GM19043 (cell line): ENCODE data around the gene SERTAD3.
"Not testable (repeated sequence)": the region's sequence is repeated elsewhere in the genome, so short reads cannot be mapped to it uniquely, and the experiment has no call there.

ENCODE experiments used
- ATAC-seq: cut with Tn5 transposase; IDR thresholded peaks from one replicate; pipeline ENCODE4 v1.9.1; 2021; ENCODE audit warnings: low read depth; ENCODE audit not compliant: unreplicated experiment

Gene SERTAD3, protein sequence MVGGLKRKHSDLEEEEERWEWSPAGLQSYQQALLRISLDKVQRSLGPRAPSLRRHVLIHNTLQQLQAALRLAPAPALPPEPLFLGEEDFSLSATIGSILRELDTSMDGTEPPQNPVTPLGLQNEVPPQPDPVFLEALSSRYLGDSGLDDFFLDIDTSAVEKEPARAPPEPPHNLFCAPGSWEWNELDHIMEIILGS

DNA sequence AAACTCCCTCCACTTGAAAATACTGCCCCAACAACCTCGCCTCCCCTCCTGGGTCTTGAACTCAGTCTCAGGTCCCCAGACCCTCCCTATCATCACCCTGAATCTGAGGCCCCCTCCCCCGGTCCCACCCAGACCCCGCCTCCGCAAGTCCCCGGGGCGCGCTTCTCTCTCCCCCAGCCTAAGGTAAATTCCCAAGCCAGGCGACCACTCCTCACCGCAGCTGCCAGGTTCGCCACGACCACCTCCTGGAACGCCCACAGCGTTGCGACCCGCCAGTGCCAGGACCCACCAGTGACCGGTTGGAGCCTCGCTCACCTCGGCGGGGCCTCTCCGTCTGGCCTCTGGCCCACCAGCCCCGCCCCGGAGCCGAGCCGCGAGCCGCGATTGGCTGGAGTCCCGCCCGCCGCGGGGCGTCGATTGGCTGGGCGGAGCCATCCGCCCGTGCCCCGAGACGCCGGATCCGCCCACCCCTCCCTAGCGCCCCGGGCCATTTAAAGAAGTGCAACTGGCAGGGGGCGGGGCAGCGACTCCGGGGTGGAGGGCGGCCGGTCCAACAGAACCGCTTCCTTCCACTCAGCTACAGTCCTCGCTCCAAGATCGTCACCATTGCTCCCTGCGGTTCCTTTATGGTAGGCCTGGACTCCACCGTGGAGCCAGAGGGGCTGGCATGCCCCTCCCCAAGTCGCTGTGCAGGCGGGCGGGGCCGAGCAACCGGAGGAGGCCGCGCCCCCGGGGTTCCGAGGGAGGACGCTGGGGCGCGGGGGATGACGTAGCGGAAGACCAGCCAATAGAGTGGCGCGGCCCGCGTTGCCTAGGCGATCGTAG is at the start of gene SERTAD3:
TSS of gene SERTAD3 (minus strand) at position 336 of the 825 bp plus-strand sequence. CDS start 2,255 bp downstream, outside the sequence.
- peak; percentile 71 for ATAC-seq

DNA sequence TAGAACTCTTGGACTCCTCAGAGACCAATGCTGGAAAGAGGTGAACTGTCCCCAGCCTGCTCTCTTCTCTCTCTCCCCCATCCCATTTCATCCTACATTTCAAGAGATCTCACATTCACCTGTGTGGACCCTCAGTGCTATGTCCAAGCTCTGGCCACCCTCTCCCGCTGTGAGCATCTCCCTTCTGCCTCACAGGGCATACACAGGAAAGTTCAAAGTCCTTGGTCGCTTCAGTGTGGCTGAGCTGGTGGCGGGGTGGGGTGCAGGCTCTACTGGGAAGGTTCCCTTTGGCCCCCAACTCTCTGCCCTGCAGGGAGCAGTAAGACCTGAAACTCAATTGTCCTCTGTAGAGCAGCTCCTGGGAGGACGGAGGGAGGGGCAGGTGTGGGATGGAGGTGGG is 49.6 kb upstream of the SERTAD3 start:
- no peak for ATAC-seq

DNA sequence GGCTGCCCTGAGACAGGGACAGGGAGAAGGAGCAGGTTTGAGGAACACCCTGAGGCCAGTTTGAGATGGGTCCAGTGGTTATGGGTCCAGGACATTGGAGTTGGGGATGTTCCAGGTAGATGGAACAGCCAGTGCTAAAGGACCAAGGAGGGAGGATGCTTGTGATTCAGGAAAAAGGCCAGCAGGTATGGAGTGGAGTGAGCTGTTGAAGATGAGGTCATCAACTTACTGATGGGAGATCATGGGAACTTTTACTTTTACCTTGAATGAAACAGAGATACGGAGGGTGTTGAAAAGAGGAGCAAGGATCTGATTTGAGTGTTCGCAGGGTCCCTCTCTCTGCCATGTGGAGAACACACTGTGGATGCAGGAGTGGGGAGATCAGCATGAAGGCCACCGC is 48.1 kb upstream of the SERTAD3 start:
- no peak for ATAC-seq

DNA sequence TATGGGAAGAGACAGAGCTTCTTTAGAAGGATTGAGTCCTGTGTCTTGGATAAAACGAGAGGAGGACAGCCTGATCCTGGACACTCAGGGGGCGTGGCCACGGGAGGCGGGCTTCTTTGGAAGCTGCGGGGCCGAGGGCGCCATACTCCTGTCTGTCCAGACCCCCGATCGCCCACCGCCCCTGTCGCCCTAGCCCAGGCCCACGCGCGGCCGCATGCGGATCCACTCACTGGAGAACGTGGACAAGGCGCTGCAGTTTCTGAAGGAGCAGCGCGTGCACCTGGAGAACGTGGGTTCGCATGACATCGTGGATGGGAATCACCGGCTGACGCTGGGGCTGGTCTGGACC is 45.7 kb upstream of the SERTAD3 start:
- ATAC-seq = no peak

DNA sequence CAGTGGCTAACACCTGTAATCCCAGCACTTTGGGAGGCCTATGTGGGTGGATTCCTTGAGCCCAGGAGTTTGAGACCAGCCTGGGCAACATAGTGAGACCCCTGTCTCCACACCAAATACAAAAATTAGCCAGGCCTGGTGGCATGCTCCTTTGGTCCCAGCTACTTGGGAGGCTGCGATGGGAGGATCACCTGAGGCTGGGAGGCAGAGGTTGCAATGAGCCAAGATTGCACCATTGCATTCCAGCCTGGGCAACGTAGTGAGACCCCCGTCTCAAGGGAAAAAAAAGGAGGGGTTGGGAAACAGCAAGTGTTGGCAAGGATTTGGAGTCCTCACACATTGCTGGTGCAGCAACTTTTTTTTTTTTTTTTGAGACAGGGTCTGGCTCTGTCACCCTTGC is 41.9 kb upstream of the SERTAD3 start:
- ATAC-seq = no peak

DNA sequence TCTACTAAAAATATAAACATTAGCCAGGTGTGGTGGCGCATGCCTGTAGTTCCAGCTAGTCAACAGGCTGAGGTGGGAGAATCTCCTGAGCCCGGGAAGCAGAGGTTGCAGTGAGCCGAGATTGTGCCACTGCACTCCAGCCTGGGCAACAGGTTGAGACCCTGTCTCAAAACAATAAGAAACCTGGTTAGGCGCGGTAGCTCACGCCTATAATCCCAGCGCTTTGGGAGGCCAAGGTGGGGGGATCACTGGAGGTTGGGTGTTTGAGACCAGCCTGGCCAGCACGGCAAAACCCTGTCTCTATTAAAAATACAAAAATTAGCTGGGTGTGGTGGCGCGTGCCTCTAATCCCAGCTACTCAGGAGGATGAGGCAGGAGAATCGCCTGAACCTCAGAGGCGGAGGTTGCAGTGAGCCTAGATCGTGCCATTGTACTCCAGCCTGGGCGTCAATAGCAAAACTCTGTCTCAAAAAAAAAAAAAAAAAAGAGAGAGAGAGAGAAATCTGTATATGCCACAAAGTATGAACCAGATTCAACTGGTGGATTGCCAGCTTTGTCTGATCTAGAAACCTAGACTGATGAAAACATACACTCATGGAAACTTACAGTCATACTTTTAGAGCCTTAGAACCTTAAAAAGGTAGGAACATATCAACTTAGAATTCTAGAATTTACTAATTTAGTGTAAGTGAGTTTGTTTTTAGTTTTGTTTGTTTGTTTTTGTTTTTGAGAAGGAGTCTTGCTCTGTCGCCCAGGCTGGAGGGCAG is 31.9 kb upstream of the SERTAD3 start:
- ATAC-seq = not testable (repeated sequence)

DNA sequence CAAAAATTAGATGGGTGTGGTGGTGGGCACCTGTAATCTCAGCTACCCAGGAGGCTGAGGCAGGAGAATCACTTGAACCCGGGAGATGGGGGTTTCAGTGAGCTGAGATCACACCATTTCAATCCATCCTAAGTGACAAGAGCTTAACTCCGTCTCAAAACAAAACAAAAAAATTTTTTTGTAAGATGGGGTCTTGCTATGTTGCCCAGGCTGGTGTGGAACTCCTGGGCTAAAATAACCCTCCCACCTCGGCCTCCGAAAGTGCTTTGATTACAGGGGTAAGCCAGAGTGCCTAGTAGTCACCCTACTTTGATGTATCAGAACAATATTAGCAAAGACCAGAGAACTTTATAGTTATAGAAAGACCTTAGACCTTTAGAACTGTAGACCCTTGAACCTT is 30.6 kb upstream of the SERTAD3 start:
- no peak for ATAC-seq

DNA sequence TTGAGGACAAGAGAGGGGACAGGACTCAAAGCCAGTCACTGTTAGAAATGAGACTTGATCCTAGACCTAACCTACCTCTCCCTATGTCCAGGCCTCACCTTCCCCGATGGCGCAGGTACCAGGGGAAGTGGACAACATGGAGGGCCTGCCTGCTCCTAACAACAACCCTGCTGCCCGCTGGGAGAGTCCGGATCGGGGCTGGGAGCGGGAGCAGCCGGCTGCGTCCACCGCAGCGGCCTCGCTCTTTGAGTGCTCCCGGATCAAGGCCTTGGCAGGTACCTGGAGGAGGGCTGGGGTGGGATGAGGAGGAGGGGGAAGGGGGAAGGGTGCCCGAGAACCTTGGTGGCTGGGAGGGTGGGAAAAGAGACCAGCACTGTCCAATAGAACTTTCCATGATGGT is 28.4 kb upstream of the SERTAD3 start:
- no peak for ATAC-seq

DNA sequence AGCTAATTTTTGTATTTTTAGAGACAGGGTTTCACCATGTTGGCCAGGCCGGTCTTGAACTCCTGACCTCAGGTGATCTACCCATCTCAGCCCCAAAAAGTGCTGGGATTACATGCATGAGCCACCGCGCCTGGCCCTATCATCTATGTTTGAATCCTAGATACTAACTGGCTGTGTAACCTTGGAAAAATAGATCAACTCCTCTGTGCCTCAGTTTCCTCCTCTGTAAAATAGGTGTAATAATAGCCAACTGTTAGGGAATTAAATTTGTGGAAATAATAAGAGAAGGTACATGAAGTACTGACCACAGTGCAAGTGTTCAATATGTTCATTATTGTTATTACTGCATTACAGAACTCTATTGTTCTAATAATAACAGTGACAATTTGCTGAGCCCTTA is 27.0 kb upstream of the SERTAD3 start:
- no peak for ATAC-seq

DNA sequence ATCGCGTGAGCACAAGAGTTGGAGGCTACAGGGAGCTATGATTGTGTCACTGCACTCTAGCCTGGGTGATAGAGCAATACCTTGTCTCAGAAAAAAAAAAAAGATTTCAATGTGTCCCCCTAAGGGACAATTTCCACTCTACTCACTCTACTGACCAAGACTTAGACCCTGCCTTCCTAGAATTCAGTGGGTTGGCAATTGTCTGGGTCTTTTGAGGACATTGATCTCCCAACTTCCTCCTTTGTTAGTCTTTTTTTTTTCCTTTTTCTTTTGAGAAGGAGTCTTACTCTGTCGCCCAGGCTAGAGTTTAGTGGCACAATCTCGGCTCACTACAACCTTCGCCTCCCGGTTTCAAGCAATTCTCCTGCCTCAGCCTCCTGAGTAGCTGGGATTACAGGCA is 24.9 kb upstream of the SERTAD3 start:
- ATAC-seq = no peak

DNA sequence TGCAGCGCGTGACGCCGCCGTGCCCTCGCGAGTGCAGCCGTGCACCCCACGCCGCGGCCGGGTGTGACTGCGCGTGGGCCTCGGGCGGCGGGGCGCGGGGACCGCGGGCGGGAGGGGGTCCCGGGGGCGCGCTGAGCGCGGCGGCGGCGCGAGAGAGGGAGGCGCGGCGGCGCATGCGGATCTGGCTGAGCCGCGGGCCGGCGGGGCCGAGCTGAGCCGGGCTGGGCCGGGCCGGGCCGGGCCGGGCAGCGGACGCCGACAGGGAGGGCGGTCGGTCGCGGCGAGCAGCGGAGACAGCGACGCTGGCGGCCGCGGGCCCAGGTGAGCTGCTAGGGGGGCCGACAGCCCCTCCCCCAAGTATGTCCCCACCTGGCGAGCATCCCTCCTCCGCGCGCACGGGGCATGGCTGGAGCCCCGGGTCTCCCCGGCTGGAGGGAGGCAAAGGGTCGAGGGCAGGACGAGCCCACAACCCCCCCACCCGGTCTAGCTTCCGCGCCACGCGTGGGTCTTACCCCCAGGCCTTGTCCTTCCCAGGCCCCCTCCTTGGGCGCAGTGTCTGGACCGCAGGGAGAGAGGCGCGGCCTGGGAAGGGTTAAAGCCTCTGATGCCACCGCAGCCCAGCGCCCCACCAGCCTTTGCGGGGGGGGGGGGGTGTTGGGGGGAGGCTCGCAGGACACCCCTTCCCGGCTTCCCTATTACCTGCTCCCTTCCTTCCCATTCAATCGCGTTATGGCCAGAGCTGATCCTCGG is 23.0 kb upstream of the SERTAD3 start, which contains the start of gene SPTBN4:
TSS of gene SPTBN4 (plus strand) at position 17 of the 750 bp plus-strand sequence. CDS start 5,621 bp downstream, outside the sequence.
- no peak for ATAC-seq

DNA sequence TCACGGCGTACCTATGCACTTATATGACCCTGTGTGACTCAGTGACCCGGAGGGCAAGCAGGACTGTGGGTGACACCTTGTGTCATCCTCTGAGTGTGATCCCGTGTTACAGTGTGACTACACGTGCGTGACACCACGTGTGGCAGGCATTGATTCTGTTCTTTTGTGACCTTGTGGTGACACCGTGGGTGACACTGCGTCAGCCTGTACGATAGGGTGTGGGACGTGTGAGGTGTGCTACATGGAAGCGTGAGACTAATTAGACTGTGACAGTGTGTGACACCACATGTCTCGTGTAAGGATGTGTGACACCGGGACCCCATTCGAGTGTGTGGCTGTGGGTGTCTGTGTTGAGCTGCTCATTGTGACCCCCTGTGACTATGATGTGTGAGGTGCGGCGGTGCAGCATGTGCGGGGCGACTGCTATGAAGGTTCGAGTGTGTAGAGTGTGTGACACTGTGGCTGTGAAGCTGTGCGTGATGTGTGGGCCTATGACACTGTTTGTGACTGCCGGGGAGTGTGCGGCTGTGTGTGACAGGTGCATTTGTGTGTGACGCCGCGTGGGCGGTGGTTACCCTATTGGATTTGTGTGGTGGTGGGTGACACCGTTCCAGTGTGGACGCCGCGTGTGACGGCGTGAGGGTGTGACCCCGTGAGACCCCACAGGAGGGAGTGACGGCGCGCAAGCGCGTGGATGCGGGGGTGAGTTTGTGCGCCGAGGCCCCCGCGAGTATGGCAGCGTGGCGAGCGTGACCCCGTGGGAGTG is 22.3 kb upstream of the SERTAD3 start:
- no peak for ATAC-seq

DNA sequence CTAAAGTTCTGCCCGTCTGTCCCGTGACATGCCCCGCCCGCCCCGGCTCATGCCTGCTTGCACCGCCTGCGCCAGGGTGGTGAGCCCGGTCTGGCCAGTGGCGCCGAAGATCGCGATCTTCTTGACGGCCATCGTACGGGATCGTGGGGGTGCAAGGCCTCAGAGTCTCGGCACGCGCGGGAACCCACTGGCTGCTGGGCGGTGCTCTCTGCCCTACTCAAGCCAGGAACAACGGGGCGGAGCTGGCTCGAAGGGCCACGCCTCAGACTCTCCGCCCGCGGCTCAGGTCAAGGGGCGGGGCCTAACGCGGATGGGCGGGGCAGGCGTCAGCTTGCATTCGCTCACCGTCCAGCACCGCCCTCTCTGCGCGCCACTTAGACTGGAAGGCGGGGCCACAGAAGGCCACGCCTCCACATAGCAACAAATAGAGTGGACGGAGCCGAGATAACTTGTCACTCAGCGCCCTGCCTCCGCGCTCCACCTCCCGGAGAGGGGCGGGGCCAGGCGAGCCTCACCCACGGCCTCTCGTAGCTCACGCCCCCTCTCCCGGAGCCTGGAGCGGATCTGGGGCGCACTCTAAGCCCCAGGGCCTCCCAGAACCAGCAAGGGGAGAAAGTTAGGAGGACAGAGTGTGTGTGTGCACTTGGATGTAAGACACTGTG is 21.6 kb upstream of the SERTAD3 start, which contains the start of gene BLVRB:
TSS of gene BLVRB (minus strand) at position 189 of the 662 bp plus-strand sequence. CDS start at position 132, 57 bp downstream.
- ATAC-seq = peak; percentile 88

DNA sequence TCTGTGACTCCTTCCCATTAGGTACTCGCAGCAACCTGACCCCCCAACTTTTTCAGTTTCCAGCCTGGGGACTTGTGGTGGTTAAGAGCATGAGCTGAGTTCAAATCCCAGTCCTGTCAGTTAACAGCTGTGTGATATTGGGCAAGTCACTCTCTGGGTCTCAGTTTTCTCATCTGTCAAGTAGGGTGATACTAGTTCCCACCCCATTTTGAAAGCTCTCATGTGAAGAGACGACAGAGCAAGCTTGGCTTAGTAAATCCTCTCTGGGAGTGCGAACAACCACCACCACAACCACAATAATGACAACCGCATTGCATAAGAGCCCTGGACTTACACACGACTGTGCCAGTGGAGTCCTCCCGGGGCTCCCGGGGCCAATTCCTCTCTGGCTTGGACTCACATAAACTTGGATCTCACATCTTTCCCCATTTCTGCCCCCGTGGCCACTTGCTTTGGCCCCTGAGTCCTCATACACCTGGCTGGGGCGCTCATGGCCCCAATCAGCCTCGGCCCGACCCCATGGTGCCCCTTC is 21.0 kb upstream of the SERTAD3 start:
- no peak for ATAC-seq

DNA sequence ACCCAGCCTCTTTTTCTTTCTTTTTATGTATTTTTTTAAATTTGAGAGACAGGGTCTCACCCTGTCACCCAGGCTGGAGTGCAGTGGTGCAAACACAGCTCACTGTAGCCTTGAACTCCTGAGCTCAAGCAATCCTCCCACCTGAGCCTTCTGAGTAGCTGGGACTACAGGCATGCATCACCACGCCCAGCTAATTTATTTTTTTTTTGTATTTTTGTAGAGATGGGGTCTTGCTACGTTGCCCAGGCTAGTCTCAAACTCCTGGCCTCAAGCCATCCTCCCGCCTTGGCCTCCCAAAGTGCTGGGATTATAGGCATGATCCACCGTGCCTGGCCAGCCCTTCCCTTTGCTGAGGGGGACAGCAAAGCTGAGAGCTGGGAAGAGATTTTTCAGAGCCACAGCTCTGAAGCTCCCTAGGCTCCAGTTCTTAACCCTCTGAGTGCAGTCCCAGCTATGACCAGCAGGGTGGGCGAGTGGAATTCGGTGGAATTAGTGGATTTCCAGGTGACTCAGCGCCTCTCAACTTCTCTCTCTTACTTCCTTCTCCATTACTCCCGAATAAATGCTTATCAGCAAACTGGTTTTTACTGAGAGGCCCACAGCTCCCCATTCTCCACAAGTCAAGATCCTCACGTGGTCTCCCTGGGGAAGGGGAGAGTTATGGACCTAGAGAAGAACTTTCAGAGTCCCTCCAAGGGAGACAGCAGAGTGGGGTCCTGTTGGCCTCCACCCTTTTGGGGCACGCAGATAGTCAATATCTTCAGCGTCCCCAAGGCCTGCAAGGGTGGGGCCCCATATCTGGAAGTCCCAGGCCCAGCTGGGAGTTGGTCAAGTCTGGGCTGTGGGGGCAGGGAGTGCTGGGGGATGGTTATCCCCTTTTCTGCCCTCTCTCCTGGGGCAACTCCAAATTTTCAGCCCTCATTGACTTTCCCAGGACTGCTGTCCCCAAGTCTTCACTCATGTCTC is 20.2 kb upstream of the SERTAD3 start:
- ATAC-seq = no peak

DNA sequence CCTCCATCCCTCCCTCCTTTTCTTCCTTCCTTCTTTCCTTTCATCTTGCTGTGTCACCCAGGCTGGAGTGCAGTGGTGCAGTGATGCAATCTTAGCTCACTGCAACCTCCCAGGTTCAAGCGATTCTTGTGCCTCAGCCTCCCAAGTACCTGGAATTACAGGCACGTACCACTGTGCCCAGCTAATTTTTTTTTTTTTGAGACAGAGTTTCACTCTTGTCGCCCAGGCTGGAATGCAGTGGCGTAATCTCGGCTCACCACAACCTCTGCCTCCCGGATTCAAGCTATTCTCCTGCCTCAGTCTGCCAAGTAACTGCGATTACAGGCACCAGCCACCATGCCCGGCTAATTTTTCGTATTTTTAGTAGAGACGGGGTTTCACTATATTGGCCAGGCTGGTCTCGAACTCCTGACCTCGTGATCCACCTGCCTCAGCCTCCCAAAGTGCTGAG is 19.5 kb upstream of the SERTAD3 start:
- not testable (repeated sequence) for ATAC-seq

DNA sequence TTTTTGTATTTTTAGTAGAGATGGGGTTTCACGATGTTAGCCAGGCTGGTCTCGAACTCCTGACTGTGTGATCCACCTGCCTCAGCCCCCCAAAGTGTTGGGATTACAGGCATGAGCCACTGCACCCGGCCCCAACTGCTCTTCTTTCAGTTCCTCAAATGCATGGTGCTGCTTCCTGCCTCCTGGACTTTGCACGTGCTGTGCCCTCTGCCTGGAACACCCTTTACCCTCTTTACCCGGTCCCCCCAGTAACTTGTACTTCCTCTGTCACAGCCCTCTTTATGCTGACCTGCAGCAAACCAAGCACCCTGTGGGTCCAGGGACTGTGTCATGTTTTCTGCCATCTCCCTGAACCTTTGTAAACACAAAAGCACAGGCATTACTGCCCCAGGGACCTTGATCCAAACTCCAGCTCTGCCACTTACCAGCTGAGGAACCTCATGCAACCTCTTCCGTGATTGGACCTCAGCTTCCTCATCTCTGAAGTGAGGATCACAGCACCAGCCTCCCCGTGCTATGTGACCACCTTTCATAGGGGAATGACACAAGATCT is 17.6 kb upstream of the SERTAD3 start:
- ATAC-seq = no peak
